Testis (tissue), 2 donors: ENCODE results near the gene SPDYE9.
"Not testable (repeated sequence)": the region's sequence is repeated elsewhere in the genome, so short reads cannot be mapped to it uniquely, and the experiment has no call there.

Source experiments
- CTCF ChIP-seq, 3 experiments: fragments of 450-650 bp in 2 of 3; fragments of 200-600 bp in 1 of 3; sonication (generic) in 1 of 3; IDR thresholded peaks; one replicate each; pipeline ENCODE4 v1.5.1; 2016 to 2019; ENCODE audit warnings: antibody characterized with exemption in 3 of 3, mild to moderate bottlenecking in 2 of 3, moderate library complexity in 1 of 3
- POLR2A ChIP-seq: fragments of 450-650 bp; IDR thresholded peaks from one replicate; pipeline ENCODE4 v1.6.1; 2017; ENCODE audit warnings: antibody characterized with exemption, mild to moderate bottlenecking, moderate library complexity

GRCh38 chr7:73134866-73135265, 49.0 kb upstream of the SPDYE9 start:
- not testable (repeated sequence) for TF ChIP-seq CTCF (IDR thresholded peaks at IDR 0.05); POLR2A
